MM.1S (cell line): ENCODE measurements around the gene SMG7.
A peak's percentile ranks its signal among the peaks of the same experiment; 100 is the strongest.

Experiments used
- DNase-seq: peaks from one replicate; pipeline ENCODE4 v3.0.0-alpha.2; 2015
- H2AFZ ChIP-seq: fragments of 300-600 bp; sonication (generic); 2 replicates; pipeline ENCODE4 v1.6.0; 2016; ENCODE audit warnings: antibody characterized with exemption, low read length
- H3F3A ChIP-seq: fragments of 300-600 bp; sonication (generic); 2 replicates; pipeline ENCODE4 v1.6.1; 2016; ENCODE audit warnings: mild to moderate bottlenecking, antibody characterized with exemption, low read length, moderate library complexity, mixed read lengths; ENCODE audit not compliant: insufficient read depth
- H3K27ac ChIP-seq: fragments of 300-600 bp; sonication (generic); 2 replicates; pipeline ENCODE4 v1.5.1; 2016; ENCODE audit warnings: mild to moderate bottlenecking, low read length
- H3K27me3 ChIP-seq: fragments of 300-600 bp; sonication (generic); replicated peaks from 2 replicates; pipeline ENCODE4 v1.6.0; 2016; ENCODE audit warnings: low read length; ENCODE audit not compliant: insufficient read depth
- H3K36me3 ChIP-seq: fragments of 300-600 bp; sonication (generic); replicated peaks from 2 replicates; pipeline ENCODE4 v1.6.1; 2016; ENCODE audit warnings: mild to moderate bottlenecking, low read length, mixed read lengths; ENCODE audit not compliant: insufficient read depth
- H3K4me1 ChIP-seq: fragments of 300-600 bp; sonication (generic); 2 replicates; pipeline ENCODE4 v1.6.1; 2016; ENCODE audit warnings: low read length, mixed read lengths
- H3K4me2 ChIP-seq: fragments of 300-600 bp; sonication (generic); 2 replicates; pipeline ENCODE4 v1.6.0; 2016; ENCODE audit warnings: low read depth, low read length
- H3K4me3 ChIP-seq: fragments of 300-600 bp; sonication (generic); 2 replicates; pipeline ENCODE4 v1.5.1; 2016; ENCODE audit warnings: low read length, mixed read lengths
- H3K79me2 ChIP-seq: fragments of 300-600 bp; sonication (generic); 2 replicates; pipeline ENCODE4 v1.6.1; 2016; ENCODE audit warnings: mixed run types, low read length, mixed read lengths
- H3K9ac ChIP-seq: fragments of 300-600 bp; sonication (generic); 2 replicates; pipeline ENCODE4 v1.6.1; 2016; ENCODE audit warnings: low read length, mixed read lengths
- H3K9me2 ChIP-seq: fragments of 300-600 bp; sonication (generic); replicated peaks from 2 replicates; pipeline ENCODE4 v1.6.1; 2016; ENCODE audit warnings: mild to moderate bottlenecking, low read length, mixed read lengths; ENCODE audit not compliant: insufficient read depth
- H3K9me3 ChIP-seq: fragments of 300-600 bp; sonication (generic); replicated peaks from 2 replicates; pipeline ENCODE4 v1.6.1; 2016; ENCODE audit warnings: mild to moderate bottlenecking, low read length, mixed read lengths; ENCODE audit not compliant: insufficient read depth
- H4K20me1 ChIP-seq: fragments of 300-600 bp; sonication (generic); 2 replicates; pipeline ENCODE4 v1.6.1; 2016; ENCODE audit warnings: mild to moderate bottlenecking, low read length, moderate library complexity, mixed read lengths; ENCODE audit not compliant: insufficient read depth
- CTCF ChIP-seq: fragments of 300-600 bp; sonication (generic); IDR thresholded peaks from 2 replicates; pipeline ENCODE4 v1.5.1; 2016; ENCODE audit warnings: antibody characterized with exemption, low read length, mixed read lengths
- EZH2 ChIP-seq: fragments of 300-600 bp; sonication (generic); optimal IDR thresholded peaks from 2 replicates; pipeline ENCODE3; 2017; ENCODE audit warnings: low read depth, mild to moderate bottlenecking, antibody characterized with exemption, low read length, mixed read lengths
- EZH2phosphoT487 ChIP-seq: fragments of 300-600 bp; sonication (generic); IDR thresholded peaks from 2 replicates; pipeline ENCODE4 v1.6.1; 2018; ENCODE audit warnings: antibody characterized with exemption, low read length

SMG7 gene

GRCh38 chr1:183477986-183478781 lies 5.9 kb downstream of the SMG7 start:
- Histone ChIP-seq H4K20me1 (no peaks in the 10 kb centered on the region), H3K4me1 (peaks cover 85% of the 10 kb centered on the region), H3K4me2 (peak overlapping the region; percentile 60), H3K27me3 (no peaks in the 10 kb centered on the region), H3K9me2 (no peaks in the 10 kb centered on the region), H3K27ac (peak overlapping the region; percentile 55; the same call in 1 of the 2 replicates), H3K36me3 (no peaks in the 10 kb centered on the region), H3K9ac (peak overlapping the region; percentile 2; the same call in 1 of the 2 replicates), H3K79me2 (peaks cover 100% of the 10 kb centered on the region), H3K4me3 (peak overlapping the region; percentile 15), H2AFZ (no peak overlapping the region), H3F3A (peaks cover 38% of the 10 kb centered on the region), H3K9me3 (no peaks in the 10 kb centered on the region)
- peak; percentile 67 for DNase-seq
- no peak for TF ChIP-seq EZH2
- TF ChIP-seq EZH2phosphoT487, result no peak
- TF ChIP-seq CTCF, result no peak

GRCh38 chr1:183480971-183481441 lies 8.7 kb downstream of the SMG7 start:
- Histone ChIP-seq H3K79me2 (peaks cover 100% of the 10 kb centered on the region), H4K20me1 (no peaks in the 10 kb centered on the region; the same call in 1 of the 2 replicates), H3K9me2 (no peaks in the 10 kb centered on the region), H3F3A (peaks cover 38% of the 10 kb centered on the region), H3K9me3 (no peaks in the 10 kb centered on the region), H3K9ac (peak overlapping the region; percentile 2; the same call in 1 of the 2 replicates), H2AFZ (no peak overlapping the region), H3K36me3 (no peaks in the 10 kb centered on the region), H3K4me3 (peak overlapping the region; percentile 9; the same call in 1 of the 2 replicates), H3K4me1 (peaks cover 61% of the 10 kb centered on the region), H3K27ac (peak overlapping the region; percentile 67), H3K27me3 (no peaks in the 10 kb centered on the region), H3K4me2 (peak overlapping the region; percentile 60)
- TF ChIP-seq EZH2, result no peak
- TF ChIP-seq CTCF, result no peak
- no peak for TF ChIP-seq EZH2phosphoT487
- DNase-seq, result no peak

- no peak overlapping the region for H3K4me3 ChIP-seq
- no peak overlapping the region for H3K9ac ChIP-seq
- H3K9me3 ChIP-seq, result no peaks in the 10 kb centered on the region
- H3K36me3 ChIP-seq, result no peaks in the 10 kb centered on the region
- H3K4me1 ChIP-seq, result peaks cover 41% of the 10 kb centered on the region
- TF ChIP-seq EZH2phosphoT487 (no peak), EZH2 (no peak), CTCF (no peak)
- peaks cover 13% of the 10 kb centered on the region for H4K20me1 ChIP-seq
- H3K27ac ChIP-seq, result no peak overlapping the region
- peaks cover 100% of the 10 kb centered on the region for H3K79me2 ChIP-seq
- no peaks in the 10 kb centered on the region for H3K9me2 ChIP-seq
- no peak overlapping the region for H3K4me2 ChIP-seq
- peaks cover 26% of the 10 kb centered on the region for H3F3A ChIP-seq
- H3K27me3 ChIP-seq, result no peaks in the 10 kb centered on the region
- no peak for DNase-seq
- no peak overlapping the region for H2AFZ ChIP-seq
These were observed 10.9 kb downstream of the SMG7 start for GRCh38 chr1:183483224-183483623.
